Measurements from ENCODE around the gene GADD45B.

GADD45B gene

GRCh38 chr19:2478756-2479555, 3.0 kb downstream of the GADD45B start:
- Histone ChIP-seq H4K20me1 (ENCODE audit: low read depth, low read length) (no peaks in the 10 kb centered on the region), H3K4me3 (ENCODE audit: insufficient read depth, low read length, poor library complexity, severe bottlenecking) (peak overlapping the region; percentile 86), H3K4me2 (ENCODE audit: low read depth, low read length, poor library complexity, severe bottlenecking) (peak overlapping the region; percentile 59), H3K36me3 (ENCODE audit: low read length) (no peaks in the 10 kb centered on the region), H3K9me3 (ENCODE audit: insufficient read depth, low read length) (peaks cover 11% of the 10 kb centered on the region; the same call in 1 of the 2 replicates), H3F3A (ENCODE audit: insufficient read depth) (peaks cover 12% of the 10 kb centered on the region), H3K9me2 (replicated peaks; ENCODE audit: insufficient read depth, low read length) (no peaks in the 10 kb centered on the region), H3K79me2 (ENCODE audit: insufficient read depth, low read length) (peaks cover 18% of the 10 kb centered on the region; the same call in 1 of the 2 replicates), H2AFZ (ENCODE audit: low read depth, low read length, severe bottlenecking) (no peak overlapping the region), H3K27ac (ENCODE audit: low read depth, low read length) (peak overlapping the region; percentile 63), H3K27me3 (ENCODE audit: low read length) (no peaks in the 10 kb centered on the region), H3K9ac (ENCODE audit: low read length) (peak overlapping the region; percentile 80)
- TF ChIP-seq EZH2phosphoT487 (conservative IDR thresholded peaks at IDR 0.05; ENCODE audit: low read length) (no peak), CTCF (IDR thresholded peaks at IDR 0.05; ENCODE audit: insufficient read depth, low read length, poor library complexity, severe bottlenecking) (peak; percentile 15)

GRCh38 chr19:2479556-2480194, 3.7 kb downstream of the GADD45B start:
- Histone ChIP-seq H4K20me1 (ENCODE audit: low read depth, low read length) (no peaks in the 10 kb centered on the region), H3K27ac (ENCODE audit: low read depth, low read length) (no peak overlapping the region), H2AFZ (ENCODE audit: low read depth, low read length, severe bottlenecking) (no peak overlapping the region), H3K4me2 (ENCODE audit: low read depth, low read length, poor library complexity, severe bottlenecking) (peak overlapping the region; percentile 59), H3K9me2 (replicated peaks; ENCODE audit: insufficient read depth, low read length) (no peaks in the 10 kb centered on the region), H3K4me3 (ENCODE audit: insufficient read depth, low read length, poor library complexity, severe bottlenecking) (no peak overlapping the region), H3K36me3 (ENCODE audit: low read length) (no peaks in the 10 kb centered on the region), H3K27me3 (ENCODE audit: low read length) (no peaks in the 10 kb centered on the region), H3K9me3 (ENCODE audit: insufficient read depth, low read length) (peaks cover 18% of the 10 kb centered on the region; the same call in 1 of the 2 replicates), H3K79me2 (ENCODE audit: insufficient read depth, low read length) (peaks cover 18% of the 10 kb centered on the region; the same call in 1 of the 2 replicates), H3F3A (ENCODE audit: insufficient read depth) (peaks cover 12% of the 10 kb centered on the region), H3K9ac (ENCODE audit: low read length) (no peak overlapping the region)
- TF ChIP-seq CTCF (IDR thresholded peaks at IDR 0.05; ENCODE audit: insufficient read depth, low read length, poor library complexity, severe bottlenecking) (no peak), EZH2phosphoT487 (conservative IDR thresholded peaks at IDR 0.05; ENCODE audit: low read length) (no peak)

- Histone ChIP-seq H3F3A (ENCODE audit: insufficient read depth) (peaks cover 5% of the 10 kb centered on the region; the same call in 1 of the 2 replicates), H3K9me2 (replicated peaks; ENCODE audit: insufficient read depth, low read length) (no peaks in the 10 kb centered on the region), H3K4me3 (ENCODE audit: insufficient read depth, low read length, poor library complexity, severe bottlenecking) (no peak overlapping the region), H3K36me3 (ENCODE audit: low read length) (no peaks in the 10 kb centered on the region), H3K27ac (ENCODE audit: low read depth, low read length) (no peak overlapping the region), H2AFZ (ENCODE audit: low read depth, low read length, severe bottlenecking) (no peak overlapping the region), H4K20me1 (ENCODE audit: low read depth, low read length) (no peaks in the 10 kb centered on the region), H3K4me2 (ENCODE audit: low read depth, low read length, poor library complexity, severe bottlenecking) (no peak overlapping the region), H3K9ac (ENCODE audit: low read length) (no peak overlapping the region), H3K79me2 (ENCODE audit: insufficient read depth, low read length) (peaks cover 13% of the 10 kb centered on the region; the same call in 1 of the 2 replicates), H3K27me3 (ENCODE audit: low read length) (no peaks in the 10 kb centered on the region), H3K9me3 (ENCODE audit: insufficient read depth, low read length) (peaks cover 19% of the 10 kb centered on the region; the same call in 1 of the 2 replicates)
- no peak for TF ChIP-seq EZH2phosphoT487 (conservative IDR thresholded peaks at IDR 0.05; ENCODE audit: low read length)
- no peak for TF ChIP-seq CTCF (IDR thresholded peaks at IDR 0.05; ENCODE audit: insufficient read depth, low read length, poor library complexity, severe bottlenecking)
Measured at GRCh38 chr19:2481466-2481865, 5.5 kb downstream of the GADD45B start.
